H9 (cell line): ENCODE data around the gene VSIG10L. TPM values are rescaled to one million over a fixed set of nuclear protein-coding genes. Genes with fewer than 3 reads are reported as not detected.

Source experiments
- DNase-seq: peaks from one replicate; pipeline ENCODE4 v3.0.0-alpha.2; 2017
- H2AFZ ChIP-seq: one replicate; pipeline ENCODE4 v1.6.1; 2013; ENCODE audit warnings: mild to moderate bottlenecking, low read length, control low read depth, moderate library complexity
- H2AK5ac ChIP-seq: 2 replicates; pipeline ENCODE4 v1.6.1; 2013; ENCODE audit warnings: low read length, control low read depth, mixed read lengths; ENCODE audit not compliant: insufficient read length
- H2BK120ac ChIP-seq: one replicate; pipeline ENCODE4 v1.6.1; 2013; ENCODE audit warnings: low read depth, mild to moderate bottlenecking, low read length, control low read depth, inconsistent platforms; ENCODE audit not compliant: poor library complexity, severe bottlenecking
- H2BK12ac ChIP-seq: 2 replicates; pipeline ENCODE4 v1.6.1; 2013; ENCODE audit warnings: low read length, control low read depth, mixed read lengths, low read depth; ENCODE audit not compliant: insufficient read length
- H2BK15ac ChIP-seq: 2 replicates; pipeline ENCODE4 v1.6.1; 2013; ENCODE audit warnings: low read depth, low read length, control low read depth
- H2BK20ac ChIP-seq: one replicate; pipeline ENCODE4 v1.6.1; 2013; ENCODE audit warnings: low read depth, mild to moderate bottlenecking, low read length, control low read depth, inconsistent platforms; ENCODE audit not compliant: poor library complexity, severe bottlenecking
- H2BK5ac ChIP-seq: 2 replicates; pipeline ENCODE4 v1.6.1; 2013; ENCODE audit warnings: low read length, control low read depth, mixed read lengths; ENCODE audit not compliant: insufficient read length
- H3K14ac ChIP-seq: 2 replicates; pipeline ENCODE4 v1.6.1; 2013; ENCODE audit warnings: low read length, control low read depth; ENCODE audit not compliant: insufficient read depth
- H3K18ac ChIP-seq: 2 replicates; pipeline ENCODE4 v1.6.1; 2013; ENCODE audit warnings: low read depth, mild to moderate bottlenecking, mixed read lengths, low read length, control low read depth; ENCODE audit not compliant: insufficient read length
- H3K23ac ChIP-seq: 2 replicates; pipeline ENCODE4 v1.6.1; 2013; ENCODE audit warnings: low read length, control low read depth, mixed read lengths, low read depth; ENCODE audit not compliant: insufficient read length
- H3K23me2 ChIP-seq: 2 replicates; pipeline ENCODE4 v1.6.1; 2013; ENCODE audit warnings: low read depth, mild to moderate bottlenecking, mixed read lengths, low read length, control low read depth; ENCODE audit not compliant: insufficient read length, poor library complexity, severe bottlenecking
- H3K27ac ChIP-seq: 2 replicates; pipeline ENCODE4 v1.5.1; 2013; ENCODE audit warnings: low read length, control low read depth, mixed read lengths, low read depth; ENCODE audit not compliant: insufficient read length
- H3K27me3 ChIP-seq: 2 replicates; pipeline ENCODE4 v1.6.1; 2013; ENCODE audit warnings: low read length, control low read depth, inconsistent platforms; ENCODE audit not compliant: insufficient read depth
- H3K4ac ChIP-seq: 2 replicates; pipeline ENCODE4 v1.6.1; 2013; ENCODE audit warnings: low read depth, mild to moderate bottlenecking, control low read depth, inconsistent platforms, low read length, moderate library complexity
- H3K4me1 ChIP-seq: 2 replicates; pipeline ENCODE4 v1.6.1; 2013; ENCODE audit warnings: low read length, control low read depth, inconsistent platforms; ENCODE audit not compliant: insufficient read depth
- H3K4me2 ChIP-seq: 2 replicates; pipeline ENCODE4 v1.6.1; 2013; ENCODE audit warnings: low read length, control low read depth, mixed read lengths; ENCODE audit not compliant: insufficient read length, insufficient read depth
- H3K56ac ChIP-seq: 2 replicates; pipeline ENCODE4 v1.6.1; 2013; ENCODE audit warnings: low read depth, mild to moderate bottlenecking, mixed read lengths, low read length, control low read depth; ENCODE audit not compliant: insufficient read length
- H3K79me1 ChIP-seq: 2 replicates; pipeline ENCODE4 v1.6.1; 2013; ENCODE audit warnings: low read depth, mild to moderate bottlenecking, moderate library complexity, low read length, control low read depth, inconsistent platforms; ENCODE audit not compliant: insufficient read depth, poor library complexity, severe bottlenecking
- H3K79me2 ChIP-seq: 2 replicates; pipeline ENCODE4 v1.6.1; 2013; ENCODE audit warnings: low read length, control low read depth, inconsistent platforms; ENCODE audit not compliant: insufficient read depth
- H3K9ac ChIP-seq: 2 replicates; pipeline ENCODE4 v1.6.1; 2013; ENCODE audit warnings: low read length, control low read depth, mixed read lengths; ENCODE audit not compliant: insufficient read length; ENCODE audit errors: extremely low read depth
- H3K9me3 ChIP-seq: one replicate; pipeline ENCODE4 v1.6.1; 2013; ENCODE audit warnings: low read depth, low read length, inconsistent platforms; ENCODE audit not compliant: control insufficient read depth
- H3T11ph ChIP-seq: one replicate; pipeline ENCODE4 v1.6.1; 2013; ENCODE audit warnings: mild to moderate bottlenecking, low read length, control low read depth, inconsistent platforms
- H4K20me1 ChIP-seq: one replicate; pipeline ENCODE4 v1.6.1; 2013; ENCODE audit not compliant: control insufficient read depth, insufficient read length, insufficient read depth
- H4K5ac ChIP-seq: 2 replicates; pipeline ENCODE4 v1.6.1; 2013; ENCODE audit warnings: low read depth, mild to moderate bottlenecking, mixed read lengths, low read length, control low read depth; ENCODE audit not compliant: insufficient read length
- H4K8ac ChIP-seq: replicated peaks from 2 replicates; pipeline ENCODE4 v1.6.1; 2013; ENCODE audit warnings: low read length, control low read depth, mixed read lengths, low read depth; ENCODE audit not compliant: insufficient read length
- H4K91ac ChIP-seq: 2 replicates; pipeline ENCODE4 v1.6.1; 2013; ENCODE audit warnings: low read depth, mild to moderate bottlenecking, moderate library complexity, mixed read lengths, low read length, control low read depth; ENCODE audit not compliant: insufficient read length
- H3K27ac Mint-ChIP-seq, 3 experiments: 2 replicates in 2 of 3; 3 replicates in 1 of 3; pipeline ENCODE4 v1.8.0; 2020 to 2021; ENCODE audit warnings: mixed read lengths in 3 of 3, mild to moderate bottlenecking in 1 of 3, moderate library complexity in 1 of 3
- H3K27me3 Mint-ChIP-seq: 2 replicates; pipeline ENCODE4 v1.8.0; 2021; ENCODE audit warnings: low read depth, mild to moderate bottlenecking, moderate library complexity, mixed read lengths
- H3K36me3 Mint-ChIP-seq, 3 experiments: 2 replicates in 2 of 3; 3 replicates in 1 of 3; pipeline ENCODE4 v1.8.0; 2020 to 2021; ENCODE audit warnings: low read depth in 3 of 3, mixed read lengths in 3 of 3; ENCODE audit not compliant: insufficient read depth in 1 of 3
- H3K4me1 Mint-ChIP-seq, 2 experiments: 2 replicates each; pipeline ENCODE4 v1.8.0; 2020; ENCODE audit warnings: mixed read lengths in 2 of 2
- H3K4me3 Mint-ChIP-seq, 2 experiments: 2 replicates in 1 of 2; 3 replicates in 1 of 2; pipeline ENCODE4 v1.8.0; 2020 to 2021; ENCODE audit warnings: mild to moderate bottlenecking in 2 of 2, mixed read lengths in 2 of 2, moderate library complexity in 1 of 2
- H3K9me3 Mint-ChIP-seq, 2 experiments: 2 replicates in 1 of 2; 3 replicates in 1 of 2; pipeline ENCODE4 v1.8.0; 2020; ENCODE audit warnings: mild to moderate bottlenecking in 2 of 2, mixed read lengths in 2 of 2, moderate library complexity in 1 of 2
- CTCF ChIP-seq: fragments of 200-600 bp; sonication (generic); conservative IDR thresholded peaks from 3 replicates; pipeline ENCODE4 v1.8.0; 2021; ENCODE audit warnings: antibody characterized with exemption, mild to moderate bottlenecking
- WGBS: extraction: QIAGEN DNeasy Blood & Tissue Kit; methylation state at CpG from one replicate; pipeline ENCODE4 v1.1.7; 2013; ENCODE audit warnings: missing lambda C conversion rate, low lambda C conversion rate, mixed read lengths; ENCODE audit not compliant: insufficient read length; ENCODE audit errors: extremely low coverage; 5-methylcytosine and 5-hydroxymethylcytosine counted together
- total RNA-seq: library from RNA; stranded (reverse); gene quantifications from 2 replicates; pipeline ENCODE4 v1.2.1, GENCODE V29; 2021

Gene VSIG10L
- total RNA-seq, 1 experiment from 2014 or later, result 5.6 TPM

- WGBS, result no CpG with 5 or more reads among the region's 18 CpGs
- H3K4me3 Mint-ChIP-seq, result no peak overlapping the region
These were observed 30.2 kb upstream of the VSIG10L start for GRCh38 chr19:51372021-51372648.

More at GRCh38 chr19:51372021-51372648, 30.2 kb upstream of the VSIG10L start:
- Mint-ChIP-seq H3K9me3 (no peaks in the 10 kb centered on the region), H3K36me3 (no peaks in the 10 kb centered on the region; a peak in 1 of 7 replicates), H3K27me3 (peaks cover 21% of the 10 kb centered on the region), H3K27ac (no peak overlapping the region), H3K4me1 (peaks cover 14 to 17% of the 10 kb centered on the region in 2 experiments)
- no peak overlapping the region for H3K4ac ChIP-seq
- no peaks in the 10 kb centered on the region for H3K79me2 ChIP-seq
- no peak overlapping the region for H2AK5ac ChIP-seq
- H2BK120ac ChIP-seq, result no peak overlapping the region
- H4K91ac ChIP-seq, result no peak overlapping the region
- H3K27me3 ChIP-seq, result no peaks in the 10 kb centered on the region
- peaks cover 10% of the 10 kb centered on the region for H3K23me2 ChIP-seq
- H2BK15ac ChIP-seq, result no peak overlapping the region
- H2BK5ac ChIP-seq, result no peak overlapping the region
- no peak overlapping the region for H2BK20ac ChIP-seq
- H4K20me1 ChIP-seq, result no peaks in the 10 kb centered on the region
- no peak overlapping the region for H3K56ac ChIP-seq
- no peak overlapping the region for H2BK12ac ChIP-seq
- H3T11ph ChIP-seq, result no peak overlapping the region
- no peak overlapping the region for H3K23ac ChIP-seq
- H3K4me1 ChIP-seq, result no peaks in the 10 kb centered on the region; the same call in 1 of the 2 replicates
- H3K18ac ChIP-seq, result no peak overlapping the region
- H3K9me3 ChIP-seq, result no peaks in the 10 kb centered on the region
- no peak overlapping the region for H3K27ac ChIP-seq
- H4K8ac ChIP-seq, result no peak overlapping the region
- no peak overlapping the region; the same call in 1 of the 2 replicates for H3K14ac ChIP-seq
- no peak for DNase-seq
- no peaks in the 10 kb centered on the region for H3K79me1 ChIP-seq
- no peak for TF ChIP-seq CTCF
- H3K9ac ChIP-seq, result no peak overlapping the region
- H4K5ac ChIP-seq, result no peak overlapping the region
- H2AFZ ChIP-seq, result no peak overlapping the region
- no peak overlapping the region for H3K4me2 ChIP-seq
